Activated T-cell treated with anti-CD3 and anti-CD28 coated beads, Interleukin-2, amount 50 U/mL, for 4 hours (primary cell): Measurements from ENCODE around the gene AGBL5. TPM values are rescaled to one million over a fixed set of nuclear protein-coding genes. Genes with fewer than 3 reads are reported as not detected.

ENCODE experiments used
- ATAC-seq, 2 donors: fragments of 200-7000 bp; cut with Tn5 transposase; one replicate each; pipeline ENCODE4 v1.10.0; 2021
- DNase-seq: peaks from one replicate; pipeline ENCODE4 v3.0.0-alpha.2; 2020
- H3K27me3 Mint-ChIP-seq: one replicate; pipeline ENCODE4 v1.8.0; 2021; ENCODE audit warnings: low read depth, mixed read lengths
- H3K36me3 Mint-ChIP-seq: one replicate; pipeline ENCODE4 v1.8.0; 2022; ENCODE audit warnings: mixed read lengths; ENCODE audit not compliant: insufficient read depth
- H3K4me1 Mint-ChIP-seq: one replicate; pipeline ENCODE4 v1.8.0; 2021; ENCODE audit warnings: low read depth, mixed read lengths
- H3K4me3 Mint-ChIP-seq: one replicate; pipeline ENCODE4 v1.8.0; 2021; ENCODE audit warnings: mild to moderate bottlenecking, moderate library complexity, mixed read lengths
- H3K9me3 Mint-ChIP-seq: one replicate; pipeline ENCODE4 v1.8.0; 2021; ENCODE audit warnings: mixed read lengths
- total RNA-seq, 3 donors: library from RNA; stranded (reverse); gene quantifications; one replicate each; pipeline ENCODE4 v1.2.1, GENCODE V29; 2021

The AGBL5 gene
- total RNA-seq, 3 donors from 2014 or later, result 6.5 to 11.2 (median 9.2) TPM

DNA sequence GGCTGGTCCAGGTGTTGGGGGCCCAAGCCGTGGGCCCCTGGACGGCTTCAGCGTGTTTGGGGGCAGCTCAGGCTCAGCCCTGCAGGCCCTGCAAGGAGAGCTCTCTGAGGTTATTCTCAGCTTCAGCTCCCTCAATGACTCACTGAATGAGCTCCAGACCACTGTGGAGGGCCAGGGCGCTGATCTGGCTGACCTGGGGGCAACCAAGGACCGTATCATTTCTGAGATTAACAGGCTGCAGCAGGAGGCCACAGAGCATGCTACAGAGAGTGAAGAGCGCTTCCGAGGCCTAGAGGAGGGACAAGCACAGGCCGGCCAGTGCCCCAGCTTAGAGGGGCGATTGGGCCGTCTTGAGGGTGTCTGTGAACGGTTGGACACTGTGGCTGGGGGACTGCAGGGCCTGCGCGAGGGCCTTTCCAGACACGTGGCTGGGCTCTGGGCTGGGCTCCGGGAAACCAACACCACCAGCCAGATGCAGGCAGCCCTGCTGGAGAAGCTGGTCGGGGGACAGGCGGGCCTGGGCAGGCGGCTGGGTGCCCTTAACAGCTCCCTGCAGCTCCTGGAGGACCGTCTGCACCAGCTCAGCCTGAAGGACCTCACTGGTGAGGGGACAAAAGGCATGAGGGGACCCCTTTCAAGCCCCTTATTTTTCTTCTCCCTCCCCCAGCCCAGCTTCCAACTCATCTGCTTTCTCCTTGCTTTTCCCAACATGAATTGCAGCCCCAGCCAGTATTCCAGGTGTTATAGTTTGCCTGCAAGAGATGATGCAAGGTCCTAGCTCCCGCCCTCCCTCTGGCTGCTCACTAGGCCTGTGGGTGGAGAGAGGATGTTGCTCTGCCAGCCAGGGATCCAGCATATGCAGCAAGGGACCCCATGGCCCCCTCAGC, 32.2 kb downstream of the AGBL5 start:
- no peaks in the 10 kb centered on the region for H3K9me3 Mint-ChIP-seq
- no peaks in the 10 kb centered on the region for H3K27me3 Mint-ChIP-seq

DNA sequence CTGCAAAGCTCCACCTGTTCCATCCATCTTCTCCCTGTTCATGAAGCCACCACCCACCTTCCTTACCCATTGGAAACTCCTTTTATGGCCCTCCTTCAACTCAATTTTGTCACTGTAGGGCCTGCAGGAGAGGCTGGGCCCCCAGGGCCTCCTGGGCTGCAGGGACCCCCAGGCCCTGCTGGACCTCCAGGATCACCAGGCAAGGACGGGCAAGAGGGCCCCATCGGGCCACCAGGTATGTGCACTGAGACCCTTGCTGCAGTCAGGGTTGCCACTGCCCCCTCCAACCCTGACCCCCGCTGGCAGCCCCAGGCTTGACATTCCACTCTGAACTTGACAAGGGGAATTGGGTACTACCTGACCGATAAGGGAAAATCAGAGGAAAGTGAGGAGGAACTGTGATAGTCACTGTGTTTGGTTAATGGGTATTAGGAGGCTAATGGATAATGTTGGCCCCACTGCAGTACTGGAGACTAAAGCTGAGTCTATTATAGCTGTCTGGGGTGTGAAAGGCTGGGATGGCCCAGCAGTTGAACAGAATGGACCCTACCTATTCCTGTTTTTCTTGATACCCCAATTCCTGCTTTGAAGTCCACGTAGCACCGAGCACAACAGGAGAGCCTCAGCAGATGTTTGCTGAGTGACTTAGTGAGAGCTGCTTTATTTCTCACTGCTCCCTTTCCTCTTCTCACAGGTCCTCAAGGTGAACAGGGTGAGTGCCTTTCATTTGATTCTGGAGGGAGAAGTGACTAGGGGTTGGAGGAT, 33.0 kb downstream of the AGBL5 start:
- no peaks in the 10 kb centered on the region for H3K36me3 Mint-ChIP-seq
- DNase-seq (no peak), ATAC-seq (no peak)
- H3K4me3 Mint-ChIP-seq, result no peak overlapping the region
- H3K27me3 Mint-ChIP-seq, result no peaks in the 10 kb centered on the region
- H3K4me1 Mint-ChIP-seq, result peaks cover 27% of the 10 kb centered on the region
- H3K9me3 Mint-ChIP-seq, result no peaks in the 10 kb centered on the region

More for the DNA sequence above, 32.2 kb downstream of the AGBL5 start:
- no peak overlapping the region for H3K4me3 Mint-ChIP-seq
- DNase-seq, result no peak
- H3K36me3 Mint-ChIP-seq, result no peaks in the 10 kb centered on the region
- ATAC-seq, result no peak
- H3K4me1 Mint-ChIP-seq, result peaks cover 27% of the 10 kb centered on the region

DNA sequence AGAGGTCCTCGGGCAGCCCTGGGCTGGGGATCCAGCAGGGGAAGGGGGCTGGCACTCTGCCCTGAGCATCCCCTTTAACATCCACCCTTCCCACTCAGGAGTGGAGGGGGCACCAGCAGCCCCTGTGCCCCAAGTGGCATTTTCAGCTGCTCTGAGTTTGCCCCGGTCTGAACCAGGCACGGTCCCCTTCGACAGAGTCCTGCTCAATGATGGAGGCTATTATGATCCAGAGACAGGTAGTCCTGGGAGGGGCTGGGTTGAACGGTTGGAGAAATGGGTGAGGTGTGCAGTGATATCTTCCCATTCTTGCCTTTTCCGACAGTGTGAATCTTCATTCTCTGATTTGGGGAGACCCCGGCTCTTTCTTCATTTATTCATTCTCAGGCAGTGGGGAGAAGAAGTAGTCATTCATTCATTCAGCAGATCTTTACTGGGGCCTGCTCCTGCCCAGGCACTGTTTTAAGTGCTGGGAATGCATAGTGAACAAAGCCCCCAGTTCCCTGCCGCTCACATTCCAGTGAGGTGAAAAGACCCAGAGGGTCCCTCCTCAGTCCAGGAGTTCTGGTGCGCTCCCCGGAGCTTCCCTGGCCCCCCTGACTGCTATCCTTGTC, 33.7 kb downstream of the AGBL5 start:
- DNase-seq (no peak), ATAC-seq (no peak)
- peak overlapping the region; percentile 82 for H3K4me3 Mint-ChIP-seq
- no peaks in the 10 kb centered on the region for H3K36me3 Mint-ChIP-seq
- H3K9me3 Mint-ChIP-seq, result no peaks in the 10 kb centered on the region
- no peaks in the 10 kb centered on the region for H3K27me3 Mint-ChIP-seq
- peaks cover 24% of the 10 kb centered on the region for H3K4me1 Mint-ChIP-seq

DNA sequence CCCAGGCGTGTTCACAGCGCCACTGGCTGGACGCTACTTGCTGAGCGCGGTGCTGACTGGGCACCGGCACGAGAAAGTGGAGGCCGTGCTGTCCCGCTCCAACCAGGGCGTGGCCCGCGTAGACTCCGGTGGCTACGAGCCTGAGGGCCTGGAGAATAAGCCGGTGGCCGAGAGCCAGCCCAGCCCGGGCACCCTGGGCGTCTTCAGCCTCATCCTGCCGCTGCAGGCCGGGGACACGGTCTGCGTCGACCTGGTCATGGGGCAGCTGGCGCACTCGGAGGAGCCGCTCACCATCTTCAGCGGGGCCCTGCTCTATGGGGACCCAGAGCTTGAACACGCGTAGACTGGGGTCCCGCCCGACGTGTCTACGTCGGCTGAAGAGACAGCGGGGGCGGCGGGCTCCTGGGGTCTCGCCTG, 34.2 kb downstream of the AGBL5 start:
- peak; percentile 25 for DNase-seq
- Mint-ChIP-seq H3K36me3 (no peaks in the 10 kb centered on the region), H3K9me3 (no peaks in the 10 kb centered on the region), H3K4me3 (peak overlapping the region; percentile 82), H3K4me1 (peaks cover 21% of the 10 kb centered on the region), H3K27me3 (no peaks in the 10 kb centered on the region)
- peak; percentile 0 to 1 for ATAC-seq

DNA sequence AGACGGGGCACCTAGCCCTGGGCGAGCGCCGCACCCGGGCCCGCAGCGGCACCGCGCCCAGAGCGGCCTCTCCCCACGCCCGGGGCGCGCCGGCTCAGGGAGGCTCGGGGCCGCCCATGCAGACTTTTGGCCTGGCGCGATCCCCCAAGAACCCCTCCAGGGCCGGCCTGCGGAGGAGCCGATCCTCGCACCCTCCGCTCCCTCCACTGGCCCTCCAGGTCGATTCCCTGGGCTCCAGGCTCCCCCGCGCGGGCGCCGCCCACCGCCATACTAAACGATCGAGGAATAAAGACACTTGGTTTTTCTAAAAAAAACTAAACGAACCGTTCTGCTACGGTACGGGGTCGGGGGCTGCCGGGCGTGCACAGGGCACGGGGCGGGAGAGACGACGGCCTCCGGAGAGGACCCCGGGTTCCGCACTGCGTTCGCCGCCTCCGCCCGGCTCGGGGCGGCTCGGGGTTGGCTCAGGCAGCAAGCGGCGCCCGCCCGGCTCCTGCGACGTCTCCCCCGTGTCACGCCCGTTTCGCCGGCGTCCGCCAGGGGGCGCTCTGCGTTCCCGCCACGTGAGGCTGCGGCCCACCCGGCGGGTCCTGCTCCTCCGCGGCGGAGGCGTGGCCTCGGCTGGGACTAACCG, 34.7 kb downstream of the AGBL5 start:
- no peaks in the 10 kb centered on the region for H3K36me3 Mint-ChIP-seq
- no peaks in the 10 kb centered on the region for H3K27me3 Mint-ChIP-seq
- peak overlapping the region; percentile 82 for H3K4me3 Mint-ChIP-seq
- ATAC-seq (peak; percentile 95 to 96), DNase-seq (peak; percentile 98)
- H3K4me1 Mint-ChIP-seq, result peaks cover 16% of the 10 kb centered on the region
- no peaks in the 10 kb centered on the region for H3K9me3 Mint-ChIP-seq

DNA sequence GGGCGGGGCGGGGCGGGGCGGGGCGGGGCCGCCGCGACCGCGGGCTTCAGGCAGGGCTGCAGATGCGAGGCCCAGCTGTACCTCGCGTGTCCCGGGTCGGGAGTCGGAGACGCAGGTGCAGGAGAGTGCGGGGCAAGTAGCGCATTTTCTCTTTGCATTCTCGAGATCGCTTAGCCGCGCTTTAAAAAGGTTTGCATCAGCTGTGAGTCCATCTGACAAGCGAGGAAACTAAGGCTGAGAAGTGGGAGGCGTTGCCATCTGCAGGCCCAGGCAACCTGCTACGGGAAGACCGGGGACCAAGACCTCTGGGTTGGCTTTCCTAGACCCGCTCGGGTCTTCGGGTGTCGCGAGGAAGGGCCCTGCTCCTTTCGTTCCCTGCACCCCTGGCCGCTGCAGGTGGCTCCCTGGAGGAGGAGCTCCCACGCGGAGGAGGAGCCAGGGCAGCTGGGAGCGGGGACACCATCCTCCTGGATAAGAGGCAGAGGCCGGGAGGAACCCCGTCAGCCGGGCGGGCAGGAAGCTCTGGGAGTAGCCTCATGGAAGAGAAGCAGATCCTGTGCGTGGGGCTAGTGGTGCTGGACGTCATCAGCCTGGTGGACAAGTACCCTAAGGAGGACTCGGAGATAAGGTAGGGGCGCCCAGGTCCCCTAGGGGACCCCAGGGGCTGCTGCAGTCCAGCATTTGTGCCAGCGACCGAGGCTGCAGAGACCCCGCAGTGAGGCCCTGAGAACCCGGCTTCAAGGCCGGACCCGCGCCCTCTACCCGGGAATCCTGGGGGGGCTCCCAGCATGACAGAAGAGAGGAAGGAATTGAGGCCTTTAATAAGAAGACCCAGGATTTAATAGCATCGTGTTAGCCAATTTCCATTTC, 35.5 kb downstream of the AGBL5 start, which contains the start of gene KHK:
KHK (plus strand) TSS at position 49 of the 870 bp plus-strand sequence; CDS start at position 537, 488 bp downstream.
- no peaks in the 10 kb centered on the region for H3K27me3 Mint-ChIP-seq
- peak within 1 kb of the TSS; percentile 82 for H3K4me3 Mint-ChIP-seq
- ATAC-seq (peak; percentile 0 to 1), DNase-seq (no peak)
- no peaks in the 10 kb centered on the region for H3K9me3 Mint-ChIP-seq
- H3K36me3 Mint-ChIP-seq, result no peaks in the 10 kb centered on the region
- peaks cover 10% of the 10 kb centered on the region for H3K4me1 Mint-ChIP-seq

DNA sequence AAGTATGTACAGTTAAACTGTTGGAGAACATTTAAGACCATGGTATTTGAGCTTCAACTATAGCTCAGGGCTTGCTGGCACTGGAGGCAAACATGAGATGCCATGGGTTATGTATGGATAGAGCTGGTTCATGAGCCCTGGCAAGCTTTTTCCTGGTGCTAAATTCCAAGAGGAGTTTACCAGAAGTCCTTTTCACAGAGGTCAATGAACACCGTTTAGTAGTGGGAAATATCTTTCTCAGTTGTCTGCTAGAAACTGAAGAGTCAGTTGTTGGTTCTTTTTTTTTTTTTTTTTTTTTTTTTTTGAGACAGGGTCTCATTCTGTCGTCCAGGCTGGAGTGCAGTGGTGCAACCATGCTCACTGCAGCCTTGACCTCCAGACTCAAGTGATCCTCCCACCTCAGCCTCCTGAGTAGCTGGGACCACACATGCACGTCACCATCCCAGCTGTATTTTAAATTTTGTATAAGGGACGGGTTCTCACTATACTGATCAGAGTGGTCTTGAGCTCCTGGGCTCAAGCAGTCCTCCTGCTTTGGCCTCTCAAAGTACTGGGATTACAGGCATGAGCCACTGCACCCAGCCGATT, 36.4 kb downstream of the AGBL5 start:
- Mint-ChIP-seq H3K27me3 (no peaks in the 10 kb centered on the region), H3K36me3 (no peaks in the 10 kb centered on the region), H3K9me3 (no peaks in the 10 kb centered on the region), H3K4me3 (peak overlapping the region; percentile 29), H3K4me1 (peaks cover 10% of the 10 kb centered on the region)
- DNase-seq, result no peak
- no peak for ATAC-seq

DNA sequence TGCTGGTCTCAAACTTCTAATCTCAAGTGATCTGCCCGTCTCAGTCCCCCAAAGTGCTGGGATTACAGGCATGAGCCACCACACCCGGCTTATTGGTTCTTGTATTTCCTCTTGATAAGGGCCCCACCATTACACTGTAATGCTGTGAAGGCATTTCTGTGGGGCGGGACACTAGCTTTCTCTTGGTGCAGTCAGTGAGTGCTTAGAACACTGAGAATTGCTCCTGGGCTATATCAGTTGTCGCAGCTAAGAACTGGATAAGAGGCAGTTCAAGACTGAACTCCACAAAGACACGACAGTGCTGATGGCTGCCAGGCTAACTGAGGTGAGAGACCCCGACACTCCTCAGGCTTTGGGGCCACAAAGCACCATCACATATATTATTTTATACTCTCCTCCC, 37.2 kb downstream of the AGBL5 start:
- ATAC-seq, result no peak
- Mint-ChIP-seq H3K27me3 (no peaks in the 10 kb centered on the region), H3K9me3 (no peaks in the 10 kb centered on the region), H3K4me3 (no peak overlapping the region), H3K36me3 (no peaks in the 10 kb centered on the region), H3K4me1 (peaks cover 10% of the 10 kb centered on the region)
- no peak for DNase-seq

DNA sequence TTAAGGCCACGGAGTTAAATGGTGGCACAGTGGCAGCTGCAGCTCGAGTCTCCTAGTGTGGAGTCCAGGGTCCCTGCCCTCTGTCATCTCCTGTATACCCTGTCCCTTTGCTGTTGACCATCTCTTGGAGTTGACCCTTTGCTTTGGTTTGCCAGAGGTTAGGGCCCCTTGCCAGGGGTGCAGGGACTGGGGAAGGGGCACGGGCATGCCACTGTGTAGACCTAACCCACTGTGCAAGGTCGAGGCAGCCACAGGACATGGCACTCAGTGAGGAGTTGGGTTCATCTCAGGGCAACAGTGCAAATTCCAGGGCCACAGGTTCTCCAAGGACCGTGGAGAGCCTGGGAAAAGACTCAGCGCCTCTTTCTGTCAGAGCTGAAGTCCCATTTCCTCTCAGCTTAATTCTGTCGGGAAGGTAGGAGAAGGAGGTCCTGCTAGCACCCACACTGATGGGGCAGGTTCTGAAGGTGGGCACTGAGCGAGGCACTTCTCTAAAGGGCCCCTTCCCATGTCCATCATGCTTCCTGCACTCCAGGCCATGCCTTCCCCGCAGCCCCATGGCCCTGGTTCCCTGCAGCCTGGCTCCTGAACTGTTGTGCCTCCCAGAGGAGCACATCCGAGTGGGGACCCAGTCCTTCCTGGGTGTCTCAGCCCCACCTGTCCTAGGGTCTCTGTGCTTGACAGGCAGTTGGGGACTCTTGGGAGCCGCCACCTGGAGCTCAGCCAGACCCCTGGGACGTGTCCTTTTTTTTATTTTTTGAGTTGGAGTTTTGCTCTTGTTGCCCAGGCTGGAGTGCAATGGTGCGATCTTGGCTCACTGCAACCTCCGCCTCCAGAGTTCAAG, 37.9 kb downstream of the AGBL5 start:
- no peak for ATAC-seq

DNA sequence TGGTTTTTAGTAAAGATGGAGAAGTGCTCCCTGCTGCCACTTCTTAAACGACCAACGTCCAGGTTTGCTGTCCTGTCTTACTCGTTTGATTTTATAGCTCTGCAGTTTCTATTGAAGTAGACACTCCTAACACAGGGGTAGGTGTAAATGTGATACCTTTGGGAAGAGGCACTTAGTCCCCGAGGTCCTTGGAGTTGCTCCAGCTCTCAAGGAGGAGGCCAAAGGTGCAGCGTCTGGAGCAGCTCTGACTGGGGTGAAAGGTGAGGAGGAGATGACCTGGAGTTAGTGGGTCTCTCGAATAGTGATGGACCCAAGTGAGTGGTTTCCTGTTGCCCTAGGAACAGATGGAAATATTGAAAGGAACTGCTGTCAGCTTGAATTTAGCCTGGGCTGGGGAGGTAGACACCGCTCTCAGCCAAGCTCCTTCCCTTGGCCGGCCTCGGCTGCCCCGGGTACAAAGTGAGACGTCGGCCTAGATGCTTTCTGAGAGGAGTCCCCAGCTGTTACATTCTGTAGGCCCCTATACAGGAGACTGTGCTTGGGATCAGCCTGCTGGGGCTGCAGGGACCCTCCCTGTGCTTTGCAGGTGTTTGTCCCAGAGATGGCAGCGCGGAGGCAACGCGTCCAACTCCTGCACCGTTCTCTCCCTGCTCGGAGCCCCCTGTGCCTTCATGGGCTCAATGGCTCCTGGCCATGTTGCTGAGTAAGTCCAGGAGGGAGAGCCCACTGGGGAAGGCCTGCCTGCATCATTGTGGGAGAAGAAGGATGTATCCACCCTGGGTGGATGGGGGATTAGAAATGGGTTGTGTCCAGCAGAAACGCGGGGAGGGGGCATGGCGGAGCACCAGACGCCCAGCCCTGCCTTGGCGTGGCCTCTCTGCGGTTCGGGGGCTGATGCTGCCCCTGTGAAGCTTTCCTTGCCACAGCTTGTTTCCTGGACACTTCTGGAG, 40.6 kb downstream of the AGBL5 start:
- Mint-ChIP-seq H3K27me3 (no peaks in the 10 kb centered on the region), H3K4me1 (peaks cover 13% of the 10 kb centered on the region), H3K9me3 (no peaks in the 10 kb centered on the region), H3K4me3 (no peak overlapping the region), H3K36me3 (no peaks in the 10 kb centered on the region)
- no peak for DNase-seq
- ATAC-seq, result no peak

More for the DNA sequence above, 37.9 kb downstream of the AGBL5 start:
- peaks cover 10% of the 10 kb centered on the region for H3K4me1 Mint-ChIP-seq
- no peaks in the 10 kb centered on the region for H3K27me3 Mint-ChIP-seq
- H3K4me3 Mint-ChIP-seq, result no peak overlapping the region
- no peaks in the 10 kb centered on the region for H3K9me3 Mint-ChIP-seq
- no peak for DNase-seq
- no peaks in the 10 kb centered on the region for H3K36me3 Mint-ChIP-seq

DNA sequence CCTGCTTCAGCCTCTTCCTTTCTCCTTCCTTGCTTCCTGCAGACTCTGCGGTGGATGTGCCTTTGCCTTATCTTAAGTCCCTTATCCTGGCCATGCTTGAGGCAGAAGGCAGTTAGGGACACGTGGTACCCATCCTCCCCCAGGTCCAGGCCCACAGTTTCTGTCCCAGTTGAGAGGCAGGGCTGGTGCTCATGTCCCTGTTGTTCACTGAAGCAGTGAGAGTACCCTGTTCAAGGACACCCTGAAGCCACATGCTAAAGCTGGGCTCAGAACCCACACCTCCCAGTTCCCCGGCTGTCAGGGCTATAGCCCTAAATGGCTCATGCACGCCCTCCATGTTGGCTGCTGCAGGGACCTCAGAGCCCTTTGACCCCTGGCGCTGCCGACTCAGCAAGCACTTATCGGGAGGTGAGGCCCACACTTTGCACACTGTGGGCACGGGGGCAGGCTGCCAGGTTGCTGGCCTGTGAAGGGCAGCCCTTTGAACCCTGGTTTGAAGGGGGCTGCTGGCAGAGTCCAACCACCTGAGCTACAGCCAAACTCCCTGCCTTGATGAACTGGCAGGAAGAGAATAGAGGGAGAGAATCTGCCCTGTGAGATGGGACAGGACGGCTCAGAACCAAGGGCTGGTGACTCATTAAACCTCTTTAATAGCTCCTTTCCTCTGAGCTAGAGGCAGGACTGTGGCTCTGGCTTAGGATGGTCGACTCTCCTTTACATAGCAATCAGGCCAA, 41.4 kb downstream of the AGBL5 start:
- Mint-ChIP-seq H3K36me3 (no peaks in the 10 kb centered on the region), H3K4me1 (peaks cover 10% of the 10 kb centered on the region), H3K27me3 (no peaks in the 10 kb centered on the region), H3K9me3 (no peaks in the 10 kb centered on the region), H3K4me3 (no peak overlapping the region)
- ATAC-seq, result no peak
- DNase-seq, result no peak
